ENCODE results near the gene PLAAT3. TPM values are rescaled to one million over a fixed set of nuclear protein-coding genes. Genes with fewer than 3 reads are reported as not detected.

Gene PLAAT3
- total and polyA plus RNA-seq, 4 donors, result 40.0 to 50.0 (median 45.1) TPM

- Histone ChIP-seq H3K9me3 (ENCODE audit: control insufficient read depth, insufficient read depth, low read length) (no peaks in the 10 kb centered on the region), H3K27me3 (ENCODE audit: control insufficient read depth, insufficient read depth, low read length) (no peaks in the 10 kb centered on the region), H3K27ac (ENCODE audit: low read depth, low read length) (peak overlapping the region; percentile 70), H3K36me3 (ENCODE audit: control insufficient read depth, insufficient read depth, low read length) (no peaks in the 10 kb centered on the region), H3K4me3 (ENCODE audit: low read depth, low read length) (peak overlapping the region; percentile 1), H3K4me1 (ENCODE audit: control insufficient read depth, insufficient read depth, low read length) (peaks cover 8% of the 10 kb centered on the region)
- peak in 1 of 6 donors; percentile 59 for DNase-seq (ENCODE audit: low read depth in 4 of 6, low spot score in 6 of 6)
- 66% methylated on average over 11 of the region's 15 CpGs for WGBS (ENCODE audit: insufficient coverage)
These were observed 40.1 kb downstream of the PLAAT3 start for GRCh38 chr11:63573881-63574855.

- Histone ChIP-seq H3K36me3 (ENCODE audit: control insufficient read depth, insufficient read depth, low read length) (no peaks in the 10 kb centered on the region), H3K4me3 (ENCODE audit: low read depth, low read length) (no peak overlapping the region), H3K4me1 (ENCODE audit: control insufficient read depth, insufficient read depth, low read length) (peaks cover 8% of the 10 kb centered on the region), H3K9me3 (ENCODE audit: control insufficient read depth, insufficient read depth, low read length) (no peaks in the 10 kb centered on the region), H3K27ac (ENCODE audit: low read depth, low read length) (no peak overlapping the region), H3K27me3 (ENCODE audit: control insufficient read depth, insufficient read depth, low read length) (no peaks in the 10 kb centered on the region)
- WGBS (ENCODE audit: insufficient coverage), result 65% methylated on average over 3 of the region's 3 CpGs
- DNase-seq (ENCODE audit: low read depth in 4 of 6, low spot score in 6 of 6), result no peak
These were observed 42.1 kb downstream of the PLAAT3 start for GRCh38 chr11:63572026-63572688.

DNA sequence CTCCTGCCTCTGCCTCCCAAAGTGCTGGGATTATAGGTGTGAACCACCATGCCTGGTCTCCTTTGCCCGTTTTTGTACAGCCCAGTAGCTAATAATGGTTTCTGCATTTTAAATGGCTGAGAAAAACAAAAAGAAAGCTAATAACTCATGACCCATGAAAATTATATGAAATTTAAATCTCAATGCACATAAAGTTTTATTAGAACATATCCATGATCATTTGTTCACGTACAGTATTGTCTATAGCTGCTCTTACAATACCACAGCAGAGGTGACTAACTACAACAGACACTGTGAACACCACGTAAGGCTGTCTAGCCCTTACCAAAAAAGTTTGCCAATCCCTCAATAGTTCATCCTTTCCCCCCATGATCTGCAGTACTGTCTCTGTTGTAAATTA, 44.7 kb downstream of the PLAAT3 start:
- H3K4me1 ChIP-seq (ENCODE audit: control insufficient read depth, insufficient read depth, low read length), result peaks cover 11% of the 10 kb centered on the region
- WGBS (ENCODE audit: insufficient coverage), result no CpG with 5 or more reads among the region's 3 CpGs
- H3K4me3 ChIP-seq (ENCODE audit: low read depth, low read length), result no peak overlapping the region
- no peaks in the 10 kb centered on the region for H3K36me3 ChIP-seq (ENCODE audit: control insufficient read depth, insufficient read depth, low read length)
- H3K9me3 ChIP-seq (ENCODE audit: control insufficient read depth, insufficient read depth, low read length), result no peaks in the 10 kb centered on the region
- H3K27ac ChIP-seq (ENCODE audit: low read depth, low read length), result no peak overlapping the region
- no peaks in the 10 kb centered on the region for H3K27me3 ChIP-seq (ENCODE audit: control insufficient read depth, insufficient read depth, low read length)
- no peak for DNase-seq (ENCODE audit: low read depth in 4 of 6, low spot score in 6 of 6)

- H3K27me3 ChIP-seq (ENCODE audit: control insufficient read depth, insufficient read depth, low read length), result no peaks in the 10 kb centered on the region
- 64% methylated on average over 3 of the region's 5 CpGs for WGBS (ENCODE audit: insufficient coverage)
- peak in 2 of 6 donors; percentile 10 to 47 for DNase-seq (ENCODE audit: low read depth in 4 of 6, low spot score in 6 of 6)
- H3K27ac ChIP-seq (ENCODE audit: low read depth, low read length), result no peak overlapping the region
- H3K9me3 ChIP-seq (ENCODE audit: control insufficient read depth, insufficient read depth, low read length), result no peaks in the 10 kb centered on the region
- peaks cover 7% of the 10 kb centered on the region for H3K4me1 ChIP-seq (ENCODE audit: control insufficient read depth, insufficient read depth, low read length)
- no peak overlapping the region for H3K4me3 ChIP-seq (ENCODE audit: low read depth, low read length)
- H3K36me3 ChIP-seq (ENCODE audit: control insufficient read depth, insufficient read depth, low read length), result no peaks in the 10 kb centered on the region
These were observed 47.0 kb downstream of the PLAAT3 start for GRCh38 chr11:63567044-63567840.

GRCh38 chr11:63564784-63565350, 49.4 kb downstream of the PLAAT3 start:
- H3K9me3 ChIP-seq (ENCODE audit: control insufficient read depth, insufficient read depth, low read length), result no peaks in the 10 kb centered on the region
- 93% methylated on average over 3 of the region's 4 CpGs for WGBS (ENCODE audit: insufficient coverage)
- no peaks in the 10 kb centered on the region for H3K36me3 ChIP-seq (ENCODE audit: control insufficient read depth, insufficient read depth, low read length)
- no peak overlapping the region for H3K27ac ChIP-seq (ENCODE audit: low read depth, low read length)
- no peak overlapping the region for H3K4me3 ChIP-seq (ENCODE audit: low read depth, low read length)
- no peak for DNase-seq (ENCODE audit: low read depth in 4 of 6, low spot score in 6 of 6)
- no peaks in the 10 kb centered on the region for H3K27me3 ChIP-seq (ENCODE audit: control insufficient read depth, insufficient read depth, low read length)
- peaks cover 13% of the 10 kb centered on the region for H3K4me1 ChIP-seq (ENCODE audit: control insufficient read depth, insufficient read depth, low read length)

DNA sequence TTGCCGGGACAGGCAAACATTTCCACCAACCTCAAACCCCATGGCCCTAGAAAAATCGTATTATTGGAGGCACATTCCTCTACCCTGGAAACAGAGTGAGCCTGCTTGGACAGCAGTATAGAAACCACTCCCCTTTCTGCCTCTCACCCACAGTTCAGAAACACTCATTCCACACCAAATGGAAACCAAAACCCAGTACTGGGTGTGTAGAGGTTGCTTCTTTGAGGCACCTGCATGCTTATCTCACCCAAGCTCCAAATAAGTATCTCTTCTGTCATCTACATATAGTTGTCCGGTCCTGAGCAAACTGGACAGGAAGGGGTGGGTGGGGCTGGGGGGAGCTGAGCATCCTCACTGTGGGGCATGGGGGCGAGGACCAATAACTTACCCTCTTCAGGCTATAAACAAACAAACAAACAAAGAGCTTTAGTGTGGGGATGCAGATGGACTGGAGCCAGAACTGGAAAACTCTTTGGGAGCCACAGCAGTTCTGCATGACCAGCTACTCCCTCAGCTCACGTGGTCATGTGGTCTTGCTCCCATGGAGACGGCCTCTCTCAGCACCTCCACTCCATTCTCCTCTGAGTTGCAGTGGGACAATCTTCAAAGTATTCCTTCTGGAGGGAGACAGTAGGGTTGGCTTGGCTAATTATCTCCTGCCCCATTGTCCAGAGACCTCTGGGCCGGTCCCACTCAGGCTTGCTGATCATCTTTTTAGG, 50.0 kb downstream of the PLAAT3 start:
- H3K9me3 ChIP-seq (ENCODE audit: control insufficient read depth, insufficient read depth, low read length), result no peaks in the 10 kb centered on the region
- DNase-seq (ENCODE audit: low read depth in 4 of 6, low spot score in 6 of 6), result peak in 2 of 6 donors; percentile 47 to 59
- no peak overlapping the region for H3K27ac ChIP-seq (ENCODE audit: low read depth, low read length)
- H3K36me3 ChIP-seq (ENCODE audit: control insufficient read depth, insufficient read depth, low read length), result no peaks in the 10 kb centered on the region
- no peak overlapping the region for H3K4me3 ChIP-seq (ENCODE audit: low read depth, low read length)
- WGBS (ENCODE audit: insufficient coverage), result 45% methylated on average over 5 of the region's 7 CpGs
- peaks cover 13% of the 10 kb centered on the region for H3K4me1 ChIP-seq (ENCODE audit: control insufficient read depth, insufficient read depth, low read length)
- no peaks in the 10 kb centered on the region for H3K27me3 ChIP-seq (ENCODE audit: control insufficient read depth, insufficient read depth, low read length)

GRCh38 chr11:63563201-63564055, 50.8 kb downstream of the PLAAT3 start, which contains the start of gene PLAAT2:
Gene PLAAT2 (minus strand): TSS chr11:63563379. CDS start chr11:63563324, 55 bp downstream.
- Histone ChIP-seq H3K27ac (ENCODE audit: low read depth, low read length) (no peak within 1 kb of the TSS), H3K27me3 (ENCODE audit: control insufficient read depth, insufficient read depth, low read length) (no peaks in the 10 kb centered on the region), H3K4me3 (ENCODE audit: low read depth, low read length) (no peak within 1 kb of the TSS), H3K36me3 (ENCODE audit: control insufficient read depth, insufficient read depth, low read length) (no peaks in the 10 kb centered on the region), H3K4me1 (ENCODE audit: control insufficient read depth, insufficient read depth, low read length) (peaks cover 13% of the 10 kb centered on the region), H3K9me3 (ENCODE audit: control insufficient read depth, insufficient read depth, low read length) (no peaks in the 10 kb centered on the region)
- DNase-seq (ENCODE audit: low read depth in 4 of 6, low spot score in 6 of 6), result no peak
- WGBS (ENCODE audit: insufficient coverage), result 100% methylated on average over 6 of the region's 13 CpGs

DNA sequence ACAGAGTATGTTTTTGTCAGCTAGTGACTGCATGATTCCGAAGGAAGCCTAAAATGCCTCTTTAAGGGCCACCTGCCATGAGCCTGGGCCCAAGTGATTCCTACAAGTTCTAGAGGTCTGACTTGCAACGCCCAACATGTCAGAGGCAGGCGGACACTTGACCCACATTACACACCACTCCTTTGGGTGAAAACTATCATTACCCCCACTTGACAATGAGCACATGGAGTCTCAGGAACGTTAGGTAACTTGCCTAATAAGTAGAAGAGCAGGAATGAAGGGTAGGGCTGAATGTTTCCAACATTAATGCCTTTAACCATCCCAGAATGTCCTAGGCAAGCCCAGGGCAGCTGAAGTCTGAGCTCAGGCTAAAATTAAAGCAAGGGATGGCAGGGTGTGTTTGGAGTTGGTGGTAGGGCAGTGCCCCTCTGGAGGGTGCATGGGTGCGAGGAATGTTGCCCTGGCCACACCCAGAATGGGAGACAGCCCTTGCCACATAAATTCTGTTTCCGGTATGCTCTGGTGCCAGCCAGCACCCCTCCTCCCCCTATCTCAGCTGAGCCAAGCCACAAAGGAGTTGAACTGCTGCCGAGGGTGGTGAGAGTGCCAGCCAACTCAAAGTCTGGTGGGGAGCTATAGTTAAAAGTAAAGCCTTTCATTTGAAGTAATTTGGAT, 53.6 kb downstream of the PLAAT3 start:
- H3K4me3 ChIP-seq (ENCODE audit: low read depth, low read length), result no peak overlapping the region
- no peaks in the 10 kb centered on the region for H3K27me3 ChIP-seq (ENCODE audit: control insufficient read depth, insufficient read depth, low read length)
- WGBS (ENCODE audit: insufficient coverage), result 100% methylated on average over 1 of the region's 7 CpGs
- peaks cover 13% of the 10 kb centered on the region for H3K4me1 ChIP-seq (ENCODE audit: control insufficient read depth, insufficient read depth, low read length)
- no peaks in the 10 kb centered on the region for H3K36me3 ChIP-seq (ENCODE audit: control insufficient read depth, insufficient read depth, low read length)
- no peak overlapping the region for H3K27ac ChIP-seq (ENCODE audit: low read depth, low read length)
- H3K9me3 ChIP-seq (ENCODE audit: control insufficient read depth, insufficient read depth, low read length), result no peaks in the 10 kb centered on the region
- DNase-seq (ENCODE audit: low read depth in 4 of 6, low spot score in 6 of 6), result peak in 2 of 6 donors; percentile 45 to 90
